Testis (tissue), 3 donors: ENCODE results near the gene IRX1. TPM values are rescaled to one million over a fixed set of nuclear protein-coding genes. Genes with fewer than 3 reads are reported as not detected.

Source experiments
- DNase-seq: peaks from one replicate; pipeline ENCODE4 v3.0.0-alpha.2; 2019
- H3K27ac ChIP-seq, 2 donors: fragments of 200-600 bp; sonication (generic); one replicate each; pipeline ENCODE4 v1.5.1; 2019
- H3K27me3 ChIP-seq: fragments of 200-600 bp; sonication (generic); one replicate; pipeline ENCODE4 v1.5.1; 2019
- H3K36me3 ChIP-seq: fragments of 200-600 bp; sonication (generic); one replicate; pipeline ENCODE4 v1.5.1; 2017; ENCODE audit warnings: low read depth; ENCODE audit errors: missing control alignments
- H3K4me1 ChIP-seq: fragments of 200-600 bp; sonication (generic); one replicate; pipeline ENCODE4 v1.5.1; 2019
- H3K4me3 ChIP-seq, 2 donors: fragments of 200-600 bp; sonication (generic); one replicate each; pipeline ENCODE4 v1.5.1; 2017 to 2019
- H3K9me3 ChIP-seq: fragments of 200-600 bp; sonication (generic); one replicate; pipeline ENCODE4 v1.5.1; 2017
- POLR2A ChIP-seq: fragments of 450-650 bp; IDR thresholded peaks from one replicate; pipeline ENCODE4 v1.6.1; 2017; ENCODE audit warnings: antibody characterized with exemption, mild to moderate bottlenecking, moderate library complexity
- WGBS, 2 donors: methylation state at CpG; one replicate each; pipeline ENCODE4 v1.1.5; 2018; 5-methylcytosine and 5-hydroxymethylcytosine counted together
- intact Hi-C: fragments of 100-400 bp; cut with DNase I; formaldehyde crosslinking; loops from one replicate; pipeline ENCODE4 v1.15.1; 2023; ENCODE audit warnings: low total_unique reads
- polyA plus RNA-seq: library from polyadenylated mRNA; stranded (reverse); fragments of 350-450 nt; fragmentation: Illumina TruSeq; extraction: RNeasy Lipid Tissue Mini Kit (QIAGEN cat#74804); gene quantifications from one replicate; pipeline ENCODE4 v1.2.3, GENCODE V29; 2014; ENCODE audit warnings: low read depth, low replicate concordance; ENCODE audit not compliant: insufficient read depth
- total RNA-seq, 2 donors: library from RNA; depleted of rRNA; stranded (reverse); fragments of >200 nt; gene quantifications; one replicate each; pipeline ENCODE4 v1.2.3, GENCODE V29; 2016
- TF ChIP-seq, protein P1 (sequence below), 3 experiments: fragments of 450-650 bp in 2 of 3; fragments of 200-600 bp in 1 of 3; sonication (generic) in 1 of 3; IDR thresholded peaks; one replicate each; pipeline ENCODE4 v1.5.1; 2016 to 2019; ENCODE audit warnings: antibody characterized with exemption in 3 of 3, mild to moderate bottlenecking in 2 of 3, moderate library complexity in 1 of 3

The IRX1 gene
- total and polyA plus RNA-seq, 3 donors from 2014 or later, result 0.17 to 0.47 (median 0.19) TPM

DNA sequence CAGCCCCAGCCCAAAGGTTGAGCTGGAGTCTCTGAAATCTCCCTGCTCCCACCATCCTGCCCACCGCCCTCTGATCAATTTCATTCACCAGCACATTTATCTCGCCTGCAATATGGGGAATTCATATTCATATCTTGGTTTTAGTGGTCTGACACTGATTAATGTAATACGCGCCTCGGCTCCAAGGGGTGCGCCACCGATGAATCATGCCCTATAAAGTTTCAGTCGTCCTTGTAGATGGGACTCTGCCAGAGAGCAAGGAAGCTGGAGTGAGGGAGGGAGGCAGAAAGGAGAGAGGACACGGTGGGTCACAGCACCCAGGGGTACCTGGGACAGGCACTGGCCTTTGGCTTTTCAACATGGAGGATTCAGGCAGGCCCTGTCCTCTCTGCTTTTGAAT, 8.9 kb downstream of the IRX1 start:
- WGBS, 2 donors, result 64 to 70% methylated on average over 9 of the region's 9 CpGs
- peaks cover 5% of the 10 kb centered on the region for H3K4me1 ChIP-seq
- no peaks in the 10 kb centered on the region for H3K9me3 ChIP-seq
- H3K27me3 ChIP-seq, result no peaks in the 10 kb centered on the region
- intact Hi-C loops, result no loop called here
- no peak overlapping the region for H3K4me3 ChIP-seq
- no peak for DNase-seq
- TF ChIP-seq, protein P1, sequence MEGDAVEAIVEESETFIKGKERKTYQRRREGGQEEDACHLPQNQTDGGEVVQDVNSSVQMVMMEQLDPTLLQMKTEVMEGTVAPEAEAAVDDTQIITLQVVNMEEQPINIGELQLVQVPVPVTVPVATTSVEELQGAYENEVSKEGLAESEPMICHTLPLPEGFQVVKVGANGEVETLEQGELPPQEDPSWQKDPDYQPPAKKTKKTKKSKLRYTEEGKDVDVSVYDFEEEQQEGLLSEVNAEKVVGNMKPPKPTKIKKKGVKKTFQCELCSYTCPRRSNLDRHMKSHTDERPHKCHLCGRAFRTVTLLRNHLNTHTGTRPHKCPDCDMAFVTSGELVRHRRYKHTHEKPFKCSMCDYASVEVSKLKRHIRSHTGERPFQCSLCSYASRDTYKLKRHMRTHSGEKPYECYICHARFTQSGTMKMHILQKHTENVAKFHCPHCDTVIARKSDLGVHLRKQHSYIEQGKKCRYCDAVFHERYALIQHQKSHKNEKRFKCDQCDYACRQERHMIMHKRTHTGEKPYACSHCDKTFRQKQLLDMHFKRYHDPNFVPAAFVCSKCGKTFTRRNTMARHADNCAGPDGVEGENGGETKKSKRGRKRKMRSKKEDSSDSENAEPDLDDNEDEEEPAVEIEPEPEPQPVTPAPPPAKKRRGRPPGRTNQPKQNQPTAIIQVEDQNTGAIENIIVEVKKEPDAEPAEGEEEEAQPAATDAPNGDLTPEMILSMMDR (IDR thresholded peaks at IDR 0.05), result no peak
- TF ChIP-seq POLR2A, result no peak
- H3K27ac ChIP-seq, result no peak overlapping the region
- no peaks in the 10 kb centered on the region for H3K36me3 ChIP-seq

DNA sequence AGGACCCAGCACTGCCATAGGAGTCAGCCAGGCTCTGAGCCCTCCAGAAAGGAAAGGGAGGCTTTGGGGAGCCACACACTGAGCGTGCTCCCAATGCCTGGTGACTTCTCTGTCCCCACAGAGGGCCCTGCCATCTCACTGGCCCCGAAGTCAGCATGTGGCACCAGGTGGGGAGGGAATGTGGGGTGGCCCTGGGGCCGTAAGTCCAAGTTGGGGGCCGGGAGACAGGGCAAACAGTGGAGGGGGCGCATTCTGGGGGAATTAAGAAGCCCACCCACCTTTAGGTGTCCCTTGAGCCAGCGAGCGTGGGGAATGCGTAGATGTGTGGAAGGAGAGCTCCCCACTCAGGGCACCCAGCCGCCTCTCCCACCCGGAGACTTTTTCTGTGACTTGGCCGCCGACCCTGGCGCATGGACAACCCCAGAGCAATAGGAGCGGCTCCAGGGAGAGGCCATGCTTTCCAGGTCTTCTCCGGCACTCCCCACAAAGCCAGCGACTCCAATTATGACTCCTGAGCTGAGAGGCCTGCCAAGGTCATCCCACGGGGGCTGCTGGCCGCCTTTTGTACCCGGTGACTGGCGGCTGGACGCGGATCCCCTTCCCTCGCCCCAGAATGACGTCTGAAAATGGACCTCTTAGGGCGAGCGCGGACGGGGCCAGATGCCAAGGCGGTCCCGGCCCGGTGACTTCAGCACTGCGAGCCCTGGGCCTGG, 9.8 kb downstream of the IRX1 start:
- H3K27ac ChIP-seq, result no peak overlapping the region
- WGBS, 2 donors, result 19 to 26% methylated on average over 22 to 32 of the region's 32 CpGs
- TF ChIP-seq, protein P1 (IDR thresholded peaks at IDR 0.05), result no peak
- TF ChIP-seq POLR2A, result no peak
- H3K4me3 ChIP-seq, result no peak overlapping the region
- H3K36me3 ChIP-seq, result no peaks in the 10 kb centered on the region
- intact Hi-C loops, result no loop called here
- H3K4me1 ChIP-seq, result peaks cover 5% of the 10 kb centered on the region
- H3K9me3 ChIP-seq, result no peaks in the 10 kb centered on the region
- DNase-seq, result no peak
- no peaks in the 10 kb centered on the region for H3K27me3 ChIP-seq

DNA sequence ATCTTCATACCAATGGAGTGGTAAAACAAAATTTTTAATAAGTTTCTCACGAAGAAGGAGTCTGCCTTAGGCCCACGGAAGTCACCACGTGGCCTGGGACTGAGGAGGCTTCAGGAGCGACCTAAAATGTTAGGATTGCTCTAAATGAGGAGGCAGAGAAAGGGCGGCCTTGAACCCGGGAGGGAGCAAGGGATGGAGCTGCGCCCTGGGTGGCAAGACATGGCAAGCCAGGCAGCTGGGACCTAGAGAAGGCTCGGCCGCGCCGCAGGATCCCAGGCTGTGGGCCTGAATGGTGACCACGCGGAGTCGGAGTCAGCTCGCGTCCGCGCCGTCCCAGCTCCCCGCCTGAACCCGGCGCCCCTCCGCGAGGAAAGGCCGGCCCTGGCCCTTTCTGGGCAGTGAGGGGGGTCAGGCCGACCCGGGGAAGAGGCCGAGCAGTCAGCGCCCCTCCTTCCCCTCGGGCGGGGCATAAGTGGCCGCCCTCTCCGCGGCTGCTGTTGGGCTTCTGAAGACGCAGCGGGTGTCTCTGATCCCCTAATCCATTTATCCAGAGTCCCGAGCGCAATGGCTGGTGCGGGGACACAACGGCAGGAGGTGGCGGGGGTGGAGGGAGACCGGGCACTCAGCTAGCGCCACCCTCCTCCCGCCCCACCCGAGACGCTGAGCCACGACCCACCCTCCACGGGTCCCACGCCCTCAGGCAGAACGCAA, 10.6 kb downstream of the IRX1 start:
- DNase-seq, result no peak
- no peaks in the 10 kb centered on the region for H3K27me3 ChIP-seq
- no peaks in the 10 kb centered on the region for H3K9me3 ChIP-seq
- H3K4me3 ChIP-seq, result no peak overlapping the region
- TF ChIP-seq POLR2A, result no peak
- no peaks in the 10 kb centered on the region for H3K36me3 ChIP-seq
- H3K4me1 ChIP-seq, result peaks cover 5% of the 10 kb centered on the region
- no peak overlapping the region for H3K27ac ChIP-seq
- 1 to 3% methylated on average over 34 to 50 of the region's 50 CpGs for WGBS, 2 donors
- intact Hi-C loops, result no loop called here

DNA sequence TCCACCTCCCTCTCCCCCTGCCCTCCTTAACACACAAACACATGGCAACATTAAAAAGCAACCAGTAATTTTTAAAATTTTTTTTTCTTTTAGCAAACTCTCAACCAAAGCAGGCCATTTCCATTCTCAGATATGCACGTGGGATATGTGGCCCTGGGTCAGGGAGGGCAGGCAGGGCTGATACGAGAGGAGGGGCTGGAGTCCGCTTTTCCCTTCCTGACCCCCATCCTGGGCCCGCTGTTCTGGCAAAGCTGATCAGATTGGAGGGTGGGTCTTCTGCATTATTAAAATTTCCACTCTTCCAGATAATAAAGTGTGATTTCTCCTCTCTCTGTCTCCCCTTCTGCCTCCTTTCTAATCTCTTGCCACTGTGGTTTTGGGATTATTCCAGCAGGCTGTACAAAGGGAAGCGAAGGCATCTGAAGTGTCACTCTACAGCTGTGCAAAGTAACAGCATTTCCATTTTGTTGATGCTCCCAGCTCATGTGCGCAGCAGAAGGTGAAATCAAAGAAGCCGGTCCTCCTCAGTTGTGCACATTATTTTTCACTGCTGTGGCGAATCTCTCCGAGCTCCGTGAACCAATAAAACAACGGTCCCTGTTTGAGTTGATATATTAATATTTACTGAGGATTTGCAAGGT, 12.0 kb downstream of the IRX1 start:
- no peaks in the 10 kb centered on the region for H3K4me1 ChIP-seq
- DNase-seq, result no peak
- H3K4me3 ChIP-seq, result no peak overlapping the region
- intact Hi-C loops, result no loop called here
- TF ChIP-seq, protein P1 (IDR thresholded peaks at IDR 0.05), result no peak
- no peak for TF ChIP-seq POLR2A
- WGBS, 2 donors, result 41 to 49% methylated on average over 11 of the region's 11 CpGs
- no peaks in the 10 kb centered on the region for H3K36me3 ChIP-seq
- no peaks in the 10 kb centered on the region for H3K9me3 ChIP-seq
- no peaks in the 10 kb centered on the region for H3K27me3 ChIP-seq
- no peak overlapping the region for H3K27ac ChIP-seq

DNA sequence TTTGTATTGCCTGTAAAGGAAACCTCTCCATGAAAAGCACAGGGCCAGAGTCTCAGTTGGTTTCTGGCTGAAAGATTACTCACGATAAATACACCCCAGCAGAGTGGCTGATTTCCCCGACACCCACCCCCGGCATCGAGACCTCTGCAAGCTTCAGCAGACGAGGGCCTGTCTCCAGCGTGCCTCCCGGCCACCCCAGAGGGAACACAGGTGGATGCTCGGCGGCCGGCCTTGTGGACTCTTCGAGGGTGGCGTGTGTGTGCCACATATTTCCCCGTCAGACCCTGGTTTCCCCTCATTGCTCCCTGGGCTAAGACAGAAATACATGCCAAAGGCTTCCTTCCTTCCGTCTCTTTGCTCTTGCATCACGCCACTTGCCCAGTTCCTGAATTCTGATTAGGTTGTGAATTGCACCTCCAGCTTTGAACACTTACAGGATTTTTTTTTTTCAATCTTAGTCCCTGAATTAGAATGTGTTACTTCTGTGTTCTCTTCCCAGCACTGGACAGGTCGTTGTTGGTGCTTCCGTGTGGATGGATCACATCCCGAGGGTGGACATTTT, 13.6 kb downstream of the IRX1 start:
- Histone ChIP-seq H3K36me3 (no peaks in the 10 kb centered on the region), H3K27me3 (no peaks in the 10 kb centered on the region), H3K9me3 (no peaks in the 10 kb centered on the region), H3K4me3 (no peak overlapping the region), H3K27ac (no peak overlapping the region), H3K4me1 (no peaks in the 10 kb centered on the region)
- 74 to 76% methylated on average over 18 of the region's 18 CpGs for whole genome bisulfite sequencing, 2 donors
- intact Hi-C loops, result no loop called here
- TF ChIP-seq, protein P1 (IDR thresholded peaks at IDR 0.05), result no peak
- no peak for TF ChIP-seq POLR2A
- no peak for DNase-seq
